ENCODE results near the gene DCTN4. TPM values are rescaled to one million over a fixed set of nuclear protein-coding genes. Genes with fewer than 3 reads are reported as not detected.
A peak's percentile ranks its signal among the peaks of the same experiment; 100 is the strongest.

DCTN4 gene
- polyA plus RNA-seq, 2 of the 4 experiments (the other 2 are of a cell fraction) = 18.7 to 38.4 TPM

GRCh38 chr5:150674341-150674821, 84.4 kb downstream of the DCTN4 start:
- WGBS (ENCODE audit: missing lambda C conversion rate) = 87% methylated on average over 4 of the region's 4 CpGs
- FAIRE-seq (no peak), DNase-seq (ENCODE audit: low read depth in 1 of 2, low spot score in 1 of 2) (no peak), ATAC-seq (no peak)
- no peak for TF ChIP-seq JUNB (IDR thresholded peaks at IDR 0.05)
- no peak for TF ChIP-seq ESRRA (IDR thresholded peaks at IDR 0.05; ENCODE audit: borderline replicate concordance, low read length)
- no peak for TF ChIP-seq PBX3 (IDR thresholded peaks at IDR 0.05)
- no peak for TF ChIP-seq KDM5A (IDR thresholded peaks at IDR 0.05)
- no peak for TF ChIP-seq CBX8 (IDR thresholded peaks at IDR 0.05)
- TF ChIP-seq SREBF2 (IDR thresholded peaks at IDR 0.05) = no peak
- TF ChIP-seq HEYL (CRISPR knock-in tag; IDR thresholded peaks at IDR 0.05) = no peak
- no peak overlapping the region for H3K4me3 ChIP-seq
- 0 out of 3 replicates have a peak, but pooled peaks cover 5% of the 10 kb centered on the region for H3K4me1 ChIP-seq
- ChIA-PET CTCF (interaction anchor here (1.0 to 6.6 kb wide), 4 partner anchors 17 to 113 kb away, joined by 3 to 30 read pairs (median 7); partner anchors contain the start of gene RBM22), POLR2A (no interaction called here)
- H3K4me2 ChIP-seq = no peak overlapping the region
- H3K9me3 ChIP-seq = no peaks in the 10 kb centered on the region
- H3K27ac ChIP-seq = no peak overlapping the region

- Histone ChIP-seq H3K9me3 (no peaks in the 10 kb centered on the region), H3K4me1 (0 out of 3 replicates have a peak, but pooled peaks cover 5% of the 10 kb centered on the region), H3K27ac (no peak overlapping the region; a peak in 1 of 6 replicates), H3K4me3 (peak overlapping the region; percentile 43; the same call in 1 of the 3 replicates), H3K4me2 (peak overlapping the region; percentile 78)
- ChIA-PET POLR2A (interaction anchor here (1.2 kb wide), 1 partner anchor 28 kb away, joined by 4 read pairs; the partner anchor contains the start of gene RBM22), CTCF (interaction anchor here (0.7 to 6.6 kb wide), 9 partner anchors 11 to 392 kb away, joined by 3 to 30 read pairs (median 3); partner anchors contain the start of gene RBM22)
- DNase-seq (ENCODE audit: low read depth in 1 of 2, low spot score in 1 of 2) = no peak
- WGBS (ENCODE audit: missing lambda C conversion rate) = 80% methylated on average over 7 of the region's 7 CpGs
- no peak for ATAC-seq
- TF ChIP-seq TP53 (CRISPR knock-in tag; IDR thresholded peaks at IDR 0.05) = no peak
- no peak for TF ChIP-seq FOSL2 (IDR thresholded peaks at IDR 0.05)
- no peak for TF ChIP-seq FOSL2 (CRISPR knock-in tag; IDR thresholded peaks at IDR 0.05)
- TF ChIP-seq NR3C1 (IDR thresholded peaks at IDR 0.05) = no peak
- TF ChIP-seq FOSB (CRISPR knock-in tag; IDR thresholded peaks at IDR 0.05) = no peak
- no peak for TF ChIP-seq KDM5A (IDR thresholded peaks at IDR 0.05)
- TF ChIP-seq RAD21 (conservative IDR thresholded peaks at IDR 0.05 in 1 of 2, IDR thresholded peaks at IDR 0.05 in 1 of 2) = no peak
- no peak for TF ChIP-seq TFCP2L1 (CRISPR knock-in tag; IDR thresholded peaks at IDR 0.05)
- no peak for TF ChIP-seq RNF2 (IDR thresholded peaks at IDR 0.05; ENCODE audit: borderline replicate concordance, low read depth)
- no peak for TF ChIP-seq ZSCAN20 (CRISPR knock-in tag; IDR thresholded peaks at IDR 0.05)
- TF ChIP-seq JUN (IDR thresholded peaks at IDR 0.05) = no peak
- no peak for TF ChIP-seq HMGXB4 (CRISPR knock-in tag; IDR thresholded peaks at IDR 0.05; ENCODE audit: borderline replicate concordance)
- FAIRE-seq = no peak
These were observed 85.9 kb downstream of the DCTN4 start for GRCh38 chr5:150672884-150673275.

- Histone ChIP-seq H3K4me1 (0 out of 3 replicates have a peak, but pooled peaks cover 5% of the 10 kb centered on the region), H3K27ac (peak overlapping the region; percentile 17 to 80; a peak in 4 of 6 replicates), H3K4me3 (peak overlapping the region; percentile 43), H3K4me2 (peak overlapping the region; percentile 78), H3K9me3 (no peaks in the 10 kb centered on the region)
- DNase-seq (ENCODE audit: low read depth in 1 of 2, low spot score in 1 of 2) (no peak), ATAC-seq (peak; percentile 61 to 73), FAIRE-seq (no peak)
- WGBS (ENCODE audit: missing lambda C conversion rate) = 31% methylated on average over 24 of the region's 38 CpGs
- ChIA-PET CTCF (interaction anchor here (0.9 to 6.6 kb wide), 7 partner anchors 11 to 156 kb away, joined by 3 to 30 read pairs (median 4); partner anchors contain the start of gene RBM22), POLR2A (interaction anchor here (1.2 kb wide), 1 partner anchor 29 kb away, joined by 4 read pairs; the partner anchor contains the start of gene RBM22)
- TF ChIP-seq HMGXB4 (CRISPR knock-in tag; IDR thresholded peaks at IDR 0.05; ENCODE audit: borderline replicate concordance) (no peak), ZC3H11A (IDR thresholded peaks at IDR 0.05) (no peak), RAD21 (conservative IDR thresholded peaks at IDR 0.05 in 1 of 2, IDR thresholded peaks at IDR 0.05 in 1 of 2) (no peak), REST (IDR thresholded peaks at IDR 0.05) (no peak), CTCF (IDR thresholded peaks at IDR 0.05) (no peak)
These were observed 86.5 kb downstream of the DCTN4 start for GRCh38 chr5:150672237-150672883.
